ENCODE results near the gene GPS1. TPM values are rescaled to one million over a fixed set of nuclear protein-coding genes. Genes with fewer than 3 reads are reported as not detected.

The GPS1 gene
- total RNA-seq, 1 donor from 2014 or later = 115 TPM

DNA sequence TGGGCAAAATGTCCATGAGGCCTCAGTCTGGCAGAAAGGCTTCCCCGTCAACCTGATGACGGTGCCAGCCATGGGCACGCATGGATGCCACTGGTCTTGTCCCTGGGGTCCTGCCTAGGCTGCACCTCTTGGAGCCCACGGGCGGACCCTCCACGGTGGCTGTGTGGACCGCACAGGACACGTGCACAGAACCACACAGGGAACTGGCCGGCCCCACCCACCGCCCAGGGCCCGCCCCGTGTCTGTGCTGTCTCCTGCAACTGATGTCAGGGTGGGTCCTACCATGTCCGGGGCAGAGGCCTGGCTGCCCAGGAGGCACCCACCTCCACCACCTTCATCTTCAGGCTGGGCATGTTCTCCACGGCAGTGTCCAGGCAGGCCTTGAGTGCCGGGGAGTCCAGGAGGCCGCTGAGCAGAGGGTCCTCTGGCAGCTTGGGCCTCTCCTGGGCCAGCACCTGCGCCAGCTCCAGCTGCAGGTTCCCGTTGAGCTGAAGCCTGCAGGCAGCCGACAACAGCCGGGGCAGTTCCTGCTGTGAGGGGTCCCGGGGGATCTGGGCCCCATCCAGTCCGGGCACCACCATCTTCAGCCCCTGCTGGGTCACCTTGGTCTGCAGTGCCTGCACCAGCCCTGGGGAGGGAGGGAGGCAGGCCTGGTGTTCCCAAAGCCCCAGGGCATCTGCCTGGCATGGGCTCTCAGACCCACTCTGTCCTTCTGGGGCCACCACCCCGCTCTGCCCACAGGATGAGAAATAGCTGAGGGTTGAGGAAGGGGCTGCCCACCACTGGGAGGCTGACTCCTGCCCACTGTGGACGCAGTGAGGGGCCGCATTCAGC lies 34.5 kb downstream of the GPS1 start:
- no peaks in the 10 kb centered on the region for H3K36me3 Mint-ChIP-seq (ENCODE audit: unreplicated experiment)
- H3K4me3 Mint-ChIP-seq (ENCODE audit: unreplicated experiment) = no peak overlapping the region
- TF ChIP-seq CTCF (IDR thresholded peaks at IDR 0.05; ENCODE audit: partially characterized antibody, unreplicated experiment) = no peak
- peaks cover 2% of the 10 kb centered on the region for H3K27me3 Mint-ChIP-seq (ENCODE audit: unreplicated experiment)
- H3K9me3 Mint-ChIP-seq (ENCODE audit: unreplicated experiment) = no peaks in the 10 kb centered on the region
- no peak for DNase-seq
- H3K27ac Mint-ChIP-seq (ENCODE audit: unreplicated experiment) = no peak overlapping the region
- H3K4me1 Mint-ChIP-seq (ENCODE audit: low read depth, unreplicated experiment) = no peaks in the 10 kb centered on the region

DNA sequence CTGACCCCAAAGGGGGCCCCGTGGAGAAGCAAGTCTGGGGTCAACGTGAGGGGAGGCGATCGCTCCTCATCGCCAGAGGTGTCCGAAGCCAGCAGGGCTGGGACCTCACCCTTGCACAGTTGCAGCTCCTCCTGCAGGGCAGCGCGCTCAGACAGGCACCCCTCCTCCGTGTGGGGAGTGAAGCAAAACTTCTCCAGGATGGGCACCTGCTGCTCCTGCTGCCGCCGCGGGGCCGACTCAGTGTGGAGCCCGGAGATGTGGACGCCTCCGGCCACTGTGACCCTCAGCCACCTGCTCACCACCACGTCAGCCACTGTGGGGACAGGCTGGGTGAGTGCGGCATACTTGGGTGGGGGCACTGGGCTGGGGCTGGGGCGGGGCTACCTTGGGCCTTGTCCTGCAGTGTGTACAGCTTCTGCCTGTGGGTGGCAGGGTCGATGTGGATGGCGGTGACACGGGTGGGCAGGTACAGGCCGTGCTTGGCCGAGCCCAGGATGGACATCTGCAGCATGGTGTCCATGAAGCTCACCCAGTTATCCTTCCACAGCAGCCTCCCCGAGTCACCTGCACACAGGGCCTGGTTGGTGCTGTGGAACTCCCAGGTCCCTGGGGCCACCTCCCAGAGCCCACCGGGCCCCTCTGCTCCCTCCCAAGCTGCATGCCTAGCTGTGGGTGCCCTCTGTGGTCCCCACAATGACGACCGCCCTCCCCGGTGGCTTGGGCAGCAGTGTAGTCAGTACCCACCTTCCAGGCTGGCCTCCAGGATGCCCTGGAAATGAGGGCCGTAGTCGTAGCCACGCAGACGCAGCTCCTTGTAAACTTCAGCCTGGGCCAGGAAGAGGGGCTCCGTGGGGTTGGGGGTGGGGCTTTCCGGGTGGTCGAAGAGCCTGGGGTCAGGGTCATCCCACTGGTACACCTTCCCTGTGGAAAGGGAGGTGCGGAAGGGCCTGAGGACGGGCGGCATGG lies 35.5 kb downstream of the GPS1 start:
- no peak for TF ChIP-seq CTCF (IDR thresholded peaks at IDR 0.05; ENCODE audit: partially characterized antibody, unreplicated experiment)
- no peak for DNase-seq
- H3K27me3 Mint-ChIP-seq (ENCODE audit: unreplicated experiment) = peaks cover 2% of the 10 kb centered on the region
- H3K4me3 Mint-ChIP-seq (ENCODE audit: unreplicated experiment) = no peak overlapping the region
- no peak overlapping the region for H3K27ac Mint-ChIP-seq (ENCODE audit: unreplicated experiment)
- H3K4me1 Mint-ChIP-seq (ENCODE audit: low read depth, unreplicated experiment) = no peaks in the 10 kb centered on the region
- no peaks in the 10 kb centered on the region for H3K36me3 Mint-ChIP-seq (ENCODE audit: unreplicated experiment)
- no peaks in the 10 kb centered on the region for H3K9me3 Mint-ChIP-seq (ENCODE audit: unreplicated experiment)

GRCh38 chr17:82087961-82088837 lies 36.5 kb downstream of the GPS1 start:
- no peak for TF ChIP-seq CTCF (IDR thresholded peaks at IDR 0.05; ENCODE audit: partially characterized antibody, unreplicated experiment)
- Mint-ChIP-seq H3K9me3 (ENCODE audit: unreplicated experiment) (no peaks in the 10 kb centered on the region), H3K36me3 (ENCODE audit: unreplicated experiment) (no peaks in the 10 kb centered on the region), H3K4me1 (ENCODE audit: low read depth, unreplicated experiment) (no peaks in the 10 kb centered on the region), H3K27me3 (ENCODE audit: unreplicated experiment) (peaks cover 2% of the 10 kb centered on the region), H3K27ac (ENCODE audit: unreplicated experiment) (no peak overlapping the region), H3K4me3 (ENCODE audit: unreplicated experiment) (no peak overlapping the region)
- no peak for DNase-seq

- no peak for TF ChIP-seq CTCF (IDR thresholded peaks at IDR 0.05; ENCODE audit: partially characterized antibody, unreplicated experiment)
- no peaks in the 10 kb centered on the region for H3K9me3 Mint-ChIP-seq (ENCODE audit: unreplicated experiment)
- H3K4me3 Mint-ChIP-seq (ENCODE audit: unreplicated experiment) = no peak overlapping the region
- H3K27me3 Mint-ChIP-seq (ENCODE audit: unreplicated experiment) = peaks cover under 1% of the 10 kb centered on the region
- H3K4me1 Mint-ChIP-seq (ENCODE audit: low read depth, unreplicated experiment) = no peaks in the 10 kb centered on the region
- H3K27ac Mint-ChIP-seq (ENCODE audit: unreplicated experiment) = no peak overlapping the region
- no peak for DNase-seq
- H3K36me3 Mint-ChIP-seq (ENCODE audit: unreplicated experiment) = no peaks in the 10 kb centered on the region
Observed at GRCh38 chr17:82088838-82089722, 37.4 kb downstream of the GPS1 start.

Measured in glutamatergic neuron (in vitro differentiated cells).